ENCODE data around the gene EZH2.

GRCh38 chr7:148921189-148921588 is 37.1 kb upstream of the EZH2 start:
- no peak for TF ChIP-seq CTCF (conservative IDR thresholded peaks at IDR 0.05; ENCODE audit: low read depth, low read length)
- TF ChIP-seq POLR2A (IDR thresholded peaks at IDR 0.05; ENCODE audit: low read depth, low read length): no peak
- TF ChIP-seq RFX5 (IDR thresholded peaks at IDR 0.05; ENCODE audit: low read depth, low read length): no peak
- no peak for TF ChIP-seq BHLHE40 (IDR thresholded peaks at IDR 0.05; ENCODE audit: low read depth, low read length)
- TF ChIP-seq FOS (IDR thresholded peaks at IDR 0.05; ENCODE audit: low read depth, low read length): no peak
- no peak for TF ChIP-seq MXI1 (IDR thresholded peaks at IDR 0.05; ENCODE audit: borderline replicate concordance, low read depth, low read length)
- no peak for TF ChIP-seq RCOR1 (IDR thresholded peaks at IDR 0.05; ENCODE audit: insufficient replicate concordance, low read length)
- no peak for TF ChIP-seq RAD21 (IDR thresholded peaks at IDR 0.05; ENCODE audit: low read length)
- no peak for TF ChIP-seq CEBPB (IDR thresholded peaks at IDR 0.05; ENCODE audit: low read depth, low read length)
- TF ChIP-seq ELK1 (IDR thresholded peaks at IDR 0.05; ENCODE audit: borderline replicate concordance, low read depth, low read length): no peak
- TF ChIP-seq MAFK (IDR thresholded peaks at IDR 0.05; ENCODE audit: low read depth, low read length): no peak
- TF ChIP-seq MAZ (IDR thresholded peaks at IDR 0.05; ENCODE audit: borderline replicate concordance, low read depth, low read length): no peak
- TF ChIP-seq SMC3 (IDR thresholded peaks at IDR 0.05; ENCODE audit: low read depth, low read length): no peak
